Nephron progenitor cell (in vitro differentiated cells): Measurements from ENCODE around the gene NEAT1.

Experiments
- DNase-seq: peaks from one replicate; pipeline ENCODE4 v3.0.0; 2021
- H3K27ac Mint-ChIP-seq: 2 replicates; pipeline ENCODE4 v1.8.0; 2021; ENCODE audit warnings: mild to moderate bottlenecking, moderate library complexity, mixed read lengths
- H3K27me3 Mint-ChIP-seq: 2 replicates; pipeline ENCODE4 v1.8.0; 2021; ENCODE audit warnings: mild to moderate bottlenecking, low read depth, mixed read lengths; ENCODE audit not compliant: poor library complexity
- H3K36me3 Mint-ChIP-seq: 2 replicates; pipeline ENCODE4 v1.8.0; 2021; ENCODE audit warnings: low read depth, mixed read lengths
- H3K4me1 Mint-ChIP-seq: 2 replicates; pipeline ENCODE4 v1.8.0; 2021; ENCODE audit warnings: mixed read lengths
- H3K4me3 Mint-ChIP-seq: 2 replicates; pipeline ENCODE4 v1.8.0; 2021; ENCODE audit warnings: mild to moderate bottlenecking, moderate library complexity, mixed read lengths
- H3K9me3 Mint-ChIP-seq: 2 replicates; pipeline ENCODE4 v1.8.0; 2021; ENCODE audit warnings: mild to moderate bottlenecking, moderate library complexity, mixed read lengths
- TF ChIP-seq, protein P1 (sequence below): fragments of 200-600 bp; sonication (generic); IDR thresholded peaks from 2 replicates; pipeline ENCODE4 v1.5.0; 2021; ENCODE audit warnings: antibody characterized with exemption

Gene NEAT1

GRCh38 chr11:65377777-65378176, 44.8 kb upstream of the NEAT1 start:
- Mint-ChIP-seq H3K27me3 (peaks cover 11% of the 10 kb centered on the region), H3K4me1 (peaks cover 32% of the 10 kb centered on the region), H3K4me3 (no peak overlapping the region), H3K27ac (no peak overlapping the region), H3K36me3 (no peaks in the 10 kb centered on the region), H3K9me3 (no peaks in the 10 kb centered on the region)
- DNase-seq = no peak
- TF ChIP-seq, protein P1, sequence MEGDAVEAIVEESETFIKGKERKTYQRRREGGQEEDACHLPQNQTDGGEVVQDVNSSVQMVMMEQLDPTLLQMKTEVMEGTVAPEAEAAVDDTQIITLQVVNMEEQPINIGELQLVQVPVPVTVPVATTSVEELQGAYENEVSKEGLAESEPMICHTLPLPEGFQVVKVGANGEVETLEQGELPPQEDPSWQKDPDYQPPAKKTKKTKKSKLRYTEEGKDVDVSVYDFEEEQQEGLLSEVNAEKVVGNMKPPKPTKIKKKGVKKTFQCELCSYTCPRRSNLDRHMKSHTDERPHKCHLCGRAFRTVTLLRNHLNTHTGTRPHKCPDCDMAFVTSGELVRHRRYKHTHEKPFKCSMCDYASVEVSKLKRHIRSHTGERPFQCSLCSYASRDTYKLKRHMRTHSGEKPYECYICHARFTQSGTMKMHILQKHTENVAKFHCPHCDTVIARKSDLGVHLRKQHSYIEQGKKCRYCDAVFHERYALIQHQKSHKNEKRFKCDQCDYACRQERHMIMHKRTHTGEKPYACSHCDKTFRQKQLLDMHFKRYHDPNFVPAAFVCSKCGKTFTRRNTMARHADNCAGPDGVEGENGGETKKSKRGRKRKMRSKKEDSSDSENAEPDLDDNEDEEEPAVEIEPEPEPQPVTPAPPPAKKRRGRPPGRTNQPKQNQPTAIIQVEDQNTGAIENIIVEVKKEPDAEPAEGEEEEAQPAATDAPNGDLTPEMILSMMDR = no peak

- no peak overlapping the region for H3K27ac Mint-ChIP-seq
- no peaks in the 10 kb centered on the region for H3K9me3 Mint-ChIP-seq
- TF ChIP-seq, protein P1 = no peak
- H3K27me3 Mint-ChIP-seq = peaks cover 7% of the 10 kb centered on the region
- H3K36me3 Mint-ChIP-seq = no peaks in the 10 kb centered on the region
- H3K4me1 Mint-ChIP-seq = peaks cover 38% of the 10 kb centered on the region
- no peak overlapping the region for H3K4me3 Mint-ChIP-seq
- DNase-seq = no peak
Observed at GRCh38 chr11:65378208-65378927, 44.2 kb upstream of the NEAT1 start.

GRCh38 chr11:65378928-65379638, 43.5 kb upstream of the NEAT1 start:
- peaks cover 46% of the 10 kb centered on the region for H3K4me1 Mint-ChIP-seq
- TF ChIP-seq, protein P1 = no peak

DNA sequence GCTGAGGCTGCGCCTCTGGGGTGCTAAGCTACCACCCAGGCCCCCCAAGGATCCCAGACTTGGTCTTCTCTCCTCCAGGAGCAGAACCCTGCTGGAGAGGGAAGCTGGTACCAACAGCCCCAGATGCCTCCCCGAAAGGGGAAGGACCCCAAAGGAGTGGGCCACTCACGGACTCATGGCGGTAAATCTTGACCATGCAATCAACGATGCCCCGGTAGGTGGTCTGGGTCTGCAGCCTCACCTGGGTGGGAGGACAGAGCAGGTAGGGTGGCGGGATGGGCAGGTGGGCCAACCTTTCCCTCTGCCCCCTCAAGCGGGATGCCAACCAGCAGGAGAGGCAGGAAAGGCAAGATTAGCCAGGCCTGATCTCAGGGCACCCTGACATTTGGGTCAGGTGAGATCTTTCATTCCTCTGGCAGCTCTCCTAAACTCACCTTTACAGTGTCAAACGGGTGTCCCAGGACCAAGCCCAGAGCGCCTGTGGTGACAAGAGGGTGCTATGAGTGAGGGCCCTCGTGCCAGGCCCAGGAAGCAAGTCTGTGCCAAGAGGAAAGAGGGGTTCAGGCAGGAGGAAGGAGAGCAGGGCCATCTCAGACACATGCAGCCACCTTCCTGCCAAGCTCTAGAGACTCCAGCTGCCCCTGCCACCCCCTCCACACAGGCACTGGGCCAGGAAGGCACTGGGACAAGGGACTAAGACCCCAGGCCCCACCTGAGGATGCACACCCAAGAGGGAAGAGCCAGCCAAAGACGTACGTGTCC, 42.7 kb upstream of the NEAT1 start:
- H3K9me3 Mint-ChIP-seq = no peaks in the 10 kb centered on the region
- H3K27me3 Mint-ChIP-seq = peaks cover 5% of the 10 kb centered on the region
- no peak overlapping the region for H3K4me3 Mint-ChIP-seq
- no peak for DNase-seq
- H3K4me1 Mint-ChIP-seq = peaks cover 52% of the 10 kb centered on the region
- TF ChIP-seq, protein P1 = no peak
- no peaks in the 10 kb centered on the region for H3K36me3 Mint-ChIP-seq
- H3K27ac Mint-ChIP-seq = no peak overlapping the region

More at GRCh38 chr11:65378928-65379638, 43.5 kb upstream of the NEAT1 start:
- H3K9me3 Mint-ChIP-seq = no peaks in the 10 kb centered on the region
- no peak for DNase-seq
- H3K4me3 Mint-ChIP-seq = no peak overlapping the region
- H3K36me3 Mint-ChIP-seq = no peaks in the 10 kb centered on the region
- no peak overlapping the region for H3K27ac Mint-ChIP-seq
- peaks cover 3% of the 10 kb centered on the region for H3K27me3 Mint-ChIP-seq

DNA sequence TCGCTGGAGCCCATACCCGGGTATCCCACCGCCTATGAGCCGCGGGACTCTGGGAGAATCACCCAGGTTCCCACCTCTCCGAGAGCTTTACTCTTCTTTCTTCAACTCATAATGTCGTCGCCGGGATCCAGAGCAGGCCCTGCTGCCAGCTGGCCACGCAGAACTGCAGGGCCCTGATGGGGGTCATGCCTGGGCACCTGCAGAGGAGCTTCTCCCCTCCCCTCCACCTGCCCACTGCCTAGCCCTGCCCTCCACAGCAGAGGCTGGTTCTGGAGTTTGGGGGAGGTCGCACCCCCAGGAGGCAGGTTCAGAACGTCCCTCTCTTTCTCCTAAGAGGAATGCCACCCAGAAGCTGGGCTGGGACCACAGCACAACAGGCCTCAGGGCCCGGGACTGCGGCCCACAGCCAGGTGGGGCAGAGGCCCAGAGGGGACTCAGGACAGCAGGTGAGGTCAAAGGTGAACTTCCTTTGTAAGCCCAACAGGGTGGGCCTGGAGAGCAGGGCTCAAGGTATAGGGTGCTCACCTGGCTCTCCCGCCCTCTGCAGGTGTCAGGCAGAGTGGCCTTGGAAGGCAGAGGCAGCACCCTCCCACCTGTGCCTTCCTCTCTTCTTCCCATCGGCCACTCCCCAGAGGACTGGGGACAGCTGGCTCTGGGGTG, 42.0 kb upstream of the NEAT1 start:
- Mint-ChIP-seq H3K9me3 (no peaks in the 10 kb centered on the region), H3K27me3 (peaks cover 6% of the 10 kb centered on the region), H3K36me3 (no peaks in the 10 kb centered on the region), H3K4me1 (peaks cover 48% of the 10 kb centered on the region), H3K27ac (no peak overlapping the region), H3K4me3 (no peak overlapping the region)
- TF ChIP-seq, protein P1 = no peak
- DNase-seq = no peak
